DMS114 treated with DMSO at 0.1 percent for 48 hours (cell line): ENCODE measurements around the gene TESK2.

Source experiments
- DNase-seq: peaks from one replicate; lab custom pipeline; 2025; ENCODE audit not compliant: unreplicated experiment; lab: John Stamatoyannopoulos, UW

The TESK2 gene

DNA sequence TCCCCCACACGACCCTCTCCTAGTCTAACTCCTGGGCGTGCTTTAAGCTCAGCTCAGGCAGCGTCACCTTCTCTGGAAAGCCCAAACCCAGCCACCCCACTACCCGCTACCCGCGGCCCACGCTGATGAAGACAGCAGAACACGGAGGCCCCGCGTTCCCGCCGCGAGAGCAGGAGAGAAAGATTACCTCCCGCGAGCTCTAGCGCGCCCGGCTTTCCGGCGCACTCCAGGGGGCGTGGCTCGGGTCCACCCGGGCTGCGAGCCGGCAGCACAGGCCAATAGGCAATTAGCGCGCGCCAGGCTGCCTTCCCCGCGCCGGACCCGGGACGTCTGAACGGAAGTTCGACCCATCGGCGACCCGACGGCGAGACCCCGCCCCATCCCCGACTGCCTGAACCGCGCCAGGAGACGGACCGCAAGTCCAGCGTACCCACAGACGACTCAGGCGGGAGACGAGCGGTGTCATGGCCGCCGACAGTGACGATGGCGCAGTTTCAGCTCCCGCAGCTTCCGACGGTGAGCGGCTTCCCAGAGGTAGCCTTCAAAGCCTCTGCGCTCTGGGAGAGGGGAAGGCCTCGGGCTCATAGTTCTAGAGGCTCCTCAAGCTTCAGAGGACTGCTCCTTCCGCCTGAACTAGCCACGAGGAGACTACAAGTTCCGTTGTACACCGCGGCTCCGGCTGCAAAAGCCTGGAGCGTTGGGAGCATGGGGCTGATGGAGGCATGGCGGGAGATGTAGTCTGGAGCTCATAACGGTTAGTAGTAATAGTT, 151.0 kb downstream of the TESK2 start, which contains the start of the genes MUTYH and TOE1:
Gene MUTYH, minus strand, starts transcription at position 652 of the 770 bp plus-strand sequence. CDS start 5,935 bp downstream, outside the sequence.
Gene TOE1, plus strand, starts transcription at position 382 of the 770 bp plus-strand sequence. Its CDS starts 83 bp downstream, at position 465.
- DNase-seq = peak; percentile 87

DNA sequence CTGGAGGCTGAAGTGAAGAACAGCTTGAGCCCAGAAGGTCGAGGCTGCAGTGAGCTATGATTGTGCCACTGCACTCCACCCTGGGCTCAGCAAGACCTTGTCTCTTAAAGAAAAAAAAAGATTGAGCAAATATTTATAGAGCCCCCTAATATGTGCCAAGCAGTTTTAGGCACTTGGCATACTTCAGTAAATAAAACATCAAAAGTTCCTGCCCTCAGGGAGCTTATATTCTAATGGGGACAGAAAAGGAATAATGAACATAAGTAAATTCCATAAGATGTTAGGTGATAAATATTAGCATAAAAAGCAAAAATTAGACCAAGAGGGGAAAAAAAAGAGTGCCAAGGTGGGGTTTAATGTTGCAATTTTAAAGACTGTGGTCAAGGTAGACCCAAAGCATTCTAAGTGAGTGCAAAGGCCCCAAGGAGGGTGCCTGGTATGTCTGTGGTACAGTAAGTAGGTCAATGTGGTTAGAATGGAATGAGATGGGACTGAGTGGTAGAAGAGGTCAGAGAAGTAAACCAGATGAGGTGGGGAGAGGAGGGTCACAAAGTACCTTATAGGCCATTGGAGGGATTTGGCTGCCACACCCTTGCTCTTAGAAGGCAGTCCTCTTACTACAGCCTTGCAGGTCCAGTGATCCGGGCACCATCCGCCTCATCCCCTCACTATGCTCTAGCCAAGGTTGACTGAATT, 153.2 kb downstream of the TESK2 start:
- DNase-seq = no peak

DNA sequence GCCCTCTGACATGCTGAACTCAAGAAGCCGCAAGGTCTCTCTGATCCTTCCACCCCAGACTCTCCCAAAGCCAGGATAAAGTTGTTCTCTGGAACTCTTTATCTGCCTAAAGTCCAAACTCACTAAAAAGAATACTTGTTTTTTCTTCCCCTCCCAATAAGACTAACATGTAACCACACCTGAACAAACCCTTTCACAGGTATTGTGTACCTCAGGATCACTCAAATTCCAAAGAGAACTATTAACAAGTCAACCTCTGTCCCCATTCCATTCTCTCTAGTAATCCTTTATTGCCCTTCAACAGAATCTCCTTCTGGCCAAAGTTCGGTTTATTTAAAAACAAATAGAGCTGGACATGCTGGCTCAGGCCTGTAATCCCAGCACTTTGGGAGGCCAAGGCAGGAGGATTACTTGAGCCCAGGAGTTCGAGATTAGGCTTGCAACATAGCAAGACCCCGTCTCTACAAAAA, 155.1 kb downstream of the TESK2 start:
- DNase-seq = no peak

DNA sequence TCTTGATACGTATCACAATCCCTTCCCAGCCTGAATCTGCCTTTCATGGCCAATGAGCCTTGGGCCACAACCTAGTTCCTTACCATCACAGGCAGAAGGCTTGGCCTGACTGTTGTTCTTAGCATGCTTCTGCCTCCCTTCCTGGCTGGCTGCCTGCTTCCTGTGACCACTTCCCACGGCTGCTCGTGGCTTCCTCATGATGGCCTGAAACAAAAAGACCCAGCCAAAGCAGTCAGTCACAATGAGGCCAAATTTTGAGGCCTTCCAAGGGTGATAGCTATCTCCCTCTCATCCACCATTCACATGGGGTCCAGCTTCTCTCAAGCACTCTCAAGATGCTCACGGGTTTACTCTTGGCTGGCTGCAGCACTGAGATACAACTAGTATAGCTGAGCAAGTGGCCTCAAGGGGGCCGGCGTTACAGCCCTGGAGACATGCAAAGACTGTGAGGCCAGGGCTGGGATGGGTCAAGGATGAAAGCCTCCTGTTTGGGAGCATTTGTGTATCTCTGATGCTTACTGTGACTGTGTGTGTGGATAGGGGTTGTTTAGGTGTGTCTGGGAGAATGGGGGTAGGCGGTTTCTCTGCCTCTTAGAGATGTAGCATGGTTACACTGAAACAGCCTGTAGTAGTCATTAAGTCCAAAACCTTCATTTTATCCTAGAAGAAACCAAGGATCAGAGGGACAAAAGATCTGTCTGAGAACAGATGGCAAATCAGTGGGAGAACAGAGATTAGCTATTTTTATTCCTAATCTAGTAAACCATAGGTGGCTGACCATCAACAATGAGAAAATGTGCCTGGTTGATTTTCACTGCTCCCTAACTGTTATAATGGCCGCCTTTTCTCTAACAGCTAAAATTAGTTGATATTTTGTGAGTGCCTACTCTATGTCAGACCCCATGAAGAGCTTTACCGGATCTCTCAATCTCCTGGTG, 156.4 kb downstream of the TESK2 start:
- DNase-seq = no peak

DNA sequence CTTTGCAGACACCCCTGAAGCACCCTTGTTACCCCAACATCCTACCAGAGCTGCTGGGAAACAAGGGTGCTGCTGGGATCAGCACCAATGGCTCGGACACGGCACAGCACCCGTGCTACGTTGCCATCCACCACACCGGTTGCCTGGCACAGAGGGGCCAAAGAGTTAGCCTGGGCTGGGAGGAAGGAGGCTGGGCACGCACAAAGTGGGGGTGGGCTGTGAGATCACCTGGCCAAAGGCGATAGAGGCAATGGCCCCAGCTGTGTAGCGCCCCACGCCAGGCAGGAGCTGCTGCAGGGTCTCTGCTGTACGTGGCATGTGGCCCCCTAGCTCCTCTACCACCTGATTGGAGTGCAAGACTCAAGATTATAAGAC, 158.6 kb downstream of the TESK2 start:
- DNase-seq = no peak

DNA sequence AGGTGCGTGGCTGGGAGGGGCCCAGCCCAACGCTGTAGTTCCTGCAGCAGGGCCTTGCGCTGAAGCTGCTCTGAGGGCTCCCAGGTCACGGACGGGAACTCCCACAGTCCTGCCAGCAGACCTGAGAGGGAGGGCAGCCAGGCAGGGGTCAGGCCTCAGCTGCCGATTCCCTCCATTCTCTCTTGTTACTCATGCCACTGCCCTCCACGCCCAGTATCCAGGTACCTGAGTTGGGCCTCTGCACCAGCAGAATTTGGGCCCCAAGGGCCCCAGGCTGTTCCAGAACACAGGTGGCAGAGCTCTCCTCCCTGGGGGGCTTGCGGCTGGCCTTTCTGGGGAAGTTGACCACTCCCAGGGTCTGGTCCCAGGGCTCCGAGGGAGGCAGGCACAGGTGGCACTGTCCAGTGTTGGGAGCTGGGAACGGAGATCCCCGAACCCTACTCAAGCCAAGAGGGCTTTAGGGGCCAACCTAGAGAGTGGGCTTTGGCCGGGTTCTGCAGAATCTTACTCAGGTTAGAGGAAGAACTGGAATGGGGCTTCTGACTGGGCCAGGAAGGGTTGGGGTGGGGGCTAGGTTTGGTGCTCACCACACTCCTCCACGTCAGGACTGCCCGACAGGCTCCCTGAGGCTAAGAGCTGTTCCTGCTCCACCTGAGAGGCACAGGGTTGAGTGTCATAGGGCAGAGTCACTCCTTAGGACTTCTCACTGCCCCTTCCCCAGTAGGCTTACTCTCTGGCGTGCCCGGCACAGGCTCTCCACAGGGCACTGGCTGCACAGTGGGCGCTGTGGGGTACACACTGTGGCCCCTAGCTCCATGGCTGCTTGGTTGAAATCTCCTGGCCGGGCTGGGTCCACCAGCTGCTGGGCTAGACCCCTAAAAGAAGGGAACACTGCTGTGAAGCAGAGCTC, 159.3 kb downstream of the TESK2 start:
- no peak for DNase-seq

DNA sequence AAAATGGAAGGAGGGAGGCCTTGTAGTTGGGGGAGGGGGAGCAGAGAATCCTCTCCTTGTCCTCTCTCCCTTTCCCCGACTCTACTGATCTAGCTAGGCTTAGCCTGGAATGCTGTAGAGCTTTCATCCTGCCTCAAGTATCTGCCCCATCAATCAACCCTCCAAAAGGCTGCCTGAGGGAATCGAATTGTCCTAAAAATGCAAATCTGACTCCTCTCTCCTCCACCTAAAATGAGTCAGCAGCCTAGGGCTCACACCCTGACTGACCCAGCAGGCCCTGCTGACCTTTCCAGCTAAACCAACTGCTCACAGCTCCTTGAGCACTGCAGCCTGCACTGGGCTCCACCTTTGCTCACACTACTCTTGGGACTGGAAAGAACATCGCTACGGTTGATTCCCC, 161.5 kb downstream of the TESK2 start:
- no peak for DNase-seq

DNA sequence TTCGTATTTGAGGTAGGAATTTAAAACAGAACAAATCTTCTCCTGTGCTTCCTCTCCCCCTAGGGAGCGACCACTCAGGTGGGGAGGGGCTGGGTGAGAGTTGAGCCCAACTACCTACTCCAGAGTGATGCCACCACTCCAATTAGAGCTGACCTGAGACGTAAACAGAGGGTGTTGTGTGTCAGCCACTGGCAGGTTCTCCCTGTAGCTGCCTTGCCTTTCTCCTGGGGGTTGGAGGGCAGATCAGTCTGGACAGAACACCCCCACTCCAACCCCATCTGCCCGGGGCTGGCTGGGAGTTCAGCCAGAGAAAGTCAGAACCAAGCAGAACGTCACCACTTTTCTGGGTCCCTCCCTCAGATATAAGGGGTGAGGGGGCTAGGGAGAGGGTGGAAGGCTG, 162.3 kb downstream of the TESK2 start:
- no peak for DNase-seq

DNA sequence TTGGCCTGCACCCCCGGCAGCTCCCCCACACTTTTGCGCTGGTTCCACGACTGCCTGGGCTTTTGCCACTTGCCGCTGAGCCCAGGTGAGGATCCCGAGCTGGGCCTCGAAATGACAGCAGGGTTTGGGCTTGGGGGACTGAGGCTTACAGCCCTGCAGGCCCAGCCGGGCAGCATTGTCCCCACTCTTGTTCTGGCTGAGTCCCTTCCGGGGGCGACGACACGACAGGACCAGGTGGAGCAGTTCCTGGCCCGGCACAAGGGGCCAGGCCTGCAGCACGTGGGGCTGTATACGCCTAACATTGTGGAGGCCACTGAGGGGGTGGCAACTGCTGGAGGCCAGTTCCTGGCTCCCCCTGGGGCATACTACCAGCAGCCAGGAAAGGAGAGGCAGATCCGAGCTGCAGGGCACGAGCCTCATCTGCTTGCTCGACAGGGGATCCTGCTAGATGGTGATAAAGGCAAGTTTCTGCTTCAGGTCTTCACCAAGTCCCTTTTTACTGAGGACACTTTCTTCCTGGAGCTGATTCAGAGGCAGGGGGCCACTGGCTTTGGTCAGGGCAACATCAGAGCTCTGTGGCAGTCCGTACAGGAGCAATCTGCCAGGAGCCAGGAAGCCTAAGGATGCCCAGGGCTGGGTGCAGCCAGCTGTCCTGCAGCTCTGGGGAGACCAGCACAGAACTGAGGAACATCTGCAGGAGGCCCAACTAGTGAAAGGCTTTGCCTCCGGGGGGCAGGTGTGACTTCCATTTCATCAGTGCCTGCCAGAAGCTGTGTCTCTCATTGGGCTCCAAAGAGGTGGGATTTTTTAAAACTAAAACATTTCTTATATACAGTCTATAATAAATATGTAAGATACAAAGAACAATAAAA, 163.1 kb downstream of the TESK2 start:
- no peak for DNase-seq

DNA sequence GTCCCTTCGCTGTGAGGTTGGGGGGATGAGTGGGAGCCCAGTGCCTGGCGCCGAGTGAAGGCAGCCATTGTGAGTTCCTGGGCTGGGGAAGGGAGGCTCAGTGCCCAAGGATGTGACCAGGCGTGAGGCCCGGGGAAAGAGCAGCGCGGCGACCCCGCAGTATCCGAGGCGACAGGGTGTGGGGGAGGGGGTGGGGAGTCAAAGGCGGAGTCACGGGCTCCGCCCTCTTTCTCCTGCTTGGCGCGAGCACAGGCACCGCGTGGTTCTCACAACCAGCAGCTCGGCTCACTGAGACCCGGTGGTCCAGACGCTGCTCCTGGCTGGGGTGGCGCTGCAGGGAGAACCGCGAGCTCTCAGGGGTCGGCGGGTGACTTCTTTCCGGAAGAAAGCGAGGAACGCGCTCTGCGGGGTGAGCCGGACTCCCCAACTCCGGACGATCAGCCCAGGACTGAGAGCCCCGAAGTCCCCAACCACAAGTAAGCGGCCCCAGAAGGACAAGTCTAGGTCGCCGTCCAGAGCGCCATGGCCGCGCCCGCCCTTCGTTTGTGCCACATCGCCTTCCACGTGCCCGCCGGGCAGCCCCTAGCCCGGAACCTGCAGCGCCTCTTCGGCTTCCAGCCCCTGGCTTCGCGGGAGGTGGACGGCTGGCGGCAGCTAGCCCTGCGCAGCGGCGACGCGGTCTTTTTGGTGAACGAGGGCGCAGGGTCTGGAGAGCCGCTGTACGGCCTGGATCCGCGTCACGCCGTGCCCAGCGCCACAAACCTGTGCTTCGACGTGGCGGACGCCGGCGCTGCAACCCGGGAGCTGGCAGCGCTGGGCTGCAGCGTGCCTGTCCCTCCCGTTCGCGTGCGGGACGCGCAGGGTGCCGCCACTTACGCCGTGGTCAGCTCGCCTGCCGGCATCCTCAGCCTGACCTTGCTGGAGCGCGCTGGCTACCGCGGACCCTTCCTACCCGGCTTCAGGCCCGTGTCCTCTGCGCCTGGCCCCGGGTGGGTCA, 164.0 kb downstream of the TESK2 start, which contains the start of gene HPDL:
Gene HPDL, plus strand, starts transcription at position 269 of the 997 bp plus-strand sequence. Its CDS starts 254 bp downstream, at position 523.
- peak; percentile 29 for DNase-seq

DNA sequence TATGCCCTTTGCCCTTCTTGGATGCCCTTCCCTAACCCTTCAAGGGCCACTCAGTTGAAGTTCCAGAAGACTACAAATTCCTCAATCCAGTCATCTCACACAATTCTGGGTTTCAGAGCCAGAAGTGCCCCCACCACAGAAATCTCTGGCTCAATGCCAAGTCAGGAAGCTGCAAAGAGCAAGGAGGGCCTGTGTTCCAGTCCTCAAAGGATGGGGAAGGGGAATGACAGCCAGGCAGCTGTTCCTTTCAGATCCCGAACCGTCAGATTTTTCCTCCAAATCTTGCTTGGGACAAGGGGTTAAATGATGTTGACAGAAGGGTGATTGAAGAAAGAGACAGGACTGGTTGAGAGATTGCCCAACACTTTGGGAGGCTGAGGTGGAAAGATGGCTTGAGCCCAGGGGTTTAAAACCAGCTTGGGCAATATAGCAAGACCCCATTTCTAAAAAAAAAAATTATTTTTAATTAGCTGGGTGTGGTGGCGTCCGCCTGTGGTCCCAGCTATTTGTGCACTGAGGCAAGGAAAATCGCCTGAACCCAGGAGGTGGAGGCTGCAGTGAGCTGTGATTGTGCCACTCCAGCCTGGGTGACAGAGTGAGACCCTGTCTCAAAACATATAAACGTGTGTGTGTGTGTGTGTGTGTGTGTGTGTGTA, 165.0 kb downstream of the TESK2 start:
- no peak for DNase-seq

DNA sequence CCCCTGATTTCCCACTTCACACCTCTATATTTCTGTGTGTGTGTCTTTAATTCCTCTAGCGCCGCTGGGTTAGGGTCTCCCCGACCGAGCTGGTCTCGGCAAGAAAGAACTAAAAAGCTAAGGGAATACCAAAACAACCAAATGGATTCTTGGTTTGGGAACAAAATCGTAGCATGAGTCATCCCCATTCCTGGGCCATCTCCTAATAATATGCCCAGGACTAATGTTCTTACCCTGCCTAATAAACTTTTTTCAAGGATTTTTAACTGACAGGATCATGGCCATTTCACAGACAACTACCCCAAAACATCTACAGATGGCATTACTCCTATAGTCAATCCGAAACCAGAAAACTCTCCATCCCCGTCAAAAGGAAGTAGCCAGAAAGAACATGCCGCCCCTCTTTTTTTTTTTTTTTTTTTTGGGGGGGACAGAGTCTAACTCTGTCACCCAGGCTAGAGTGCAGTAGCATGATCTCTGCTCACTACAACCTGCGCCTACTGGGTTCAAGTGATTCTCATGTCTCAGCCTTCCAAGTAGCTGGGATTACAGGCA, 168.4 kb downstream of the TESK2 start:
- no peak for DNase-seq

DNA sequence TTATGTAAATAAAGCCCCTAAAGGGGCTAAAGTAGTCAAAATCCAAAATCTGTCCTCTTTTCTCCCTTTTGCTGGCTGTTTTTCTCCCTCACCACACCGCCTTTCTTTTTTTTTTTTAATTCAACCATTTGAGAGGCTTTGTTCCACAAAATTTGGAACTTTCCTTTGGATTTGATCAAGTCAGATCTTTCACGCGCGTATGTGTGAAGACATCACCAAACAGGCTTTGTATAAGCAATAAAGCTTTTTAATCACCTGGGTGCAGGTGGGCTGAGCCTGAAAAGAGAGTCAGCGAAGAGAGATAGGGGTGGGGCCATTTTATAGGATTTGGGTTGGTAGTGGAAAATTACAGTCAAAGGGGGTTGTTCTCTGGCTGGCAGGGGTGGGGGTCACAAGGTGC, 169.5 kb downstream of the TESK2 start:
- DNase-seq = no peak

DNA sequence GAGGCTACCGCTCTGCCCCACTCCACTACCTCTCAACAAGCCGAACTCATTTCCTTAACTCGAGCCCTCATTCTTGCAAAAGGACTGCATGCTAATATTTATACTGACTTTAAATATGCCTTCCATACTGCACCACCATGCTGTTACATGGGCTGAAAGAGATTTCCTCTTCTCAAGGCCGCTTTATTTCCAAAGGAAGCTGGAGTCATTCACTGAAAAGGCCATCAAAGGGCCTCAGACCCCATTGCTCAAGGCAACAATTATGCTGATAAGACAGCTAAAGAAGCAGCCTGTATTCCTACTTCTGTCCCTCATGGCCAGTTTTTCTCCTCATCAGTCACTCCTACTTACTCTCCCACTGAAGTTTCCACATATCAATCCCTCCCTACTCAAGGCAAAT, 171.2 kb downstream of the TESK2 start:
- DNase-seq = no peak

DNA sequence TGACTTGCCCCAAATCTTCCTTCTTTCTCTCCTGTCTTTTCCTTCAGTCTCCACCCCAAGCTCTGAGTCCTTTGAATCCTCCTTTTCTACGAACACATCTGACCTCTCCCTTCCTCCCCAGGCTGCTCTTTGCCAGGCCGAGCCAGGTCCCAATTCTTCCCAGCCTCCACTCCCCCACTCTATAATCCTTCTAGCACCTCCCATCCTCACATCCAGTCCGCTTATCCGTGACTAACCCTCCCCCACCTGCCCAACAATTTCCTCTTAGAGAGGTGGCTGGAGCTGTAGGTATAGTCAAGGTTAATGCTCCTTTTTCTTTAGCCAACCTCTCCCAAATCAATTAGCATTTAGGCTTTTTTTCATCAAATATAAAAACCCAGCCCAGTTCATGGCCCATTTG, 173.8 kb downstream of the TESK2 start:
- DNase-seq = no peak

DNA sequence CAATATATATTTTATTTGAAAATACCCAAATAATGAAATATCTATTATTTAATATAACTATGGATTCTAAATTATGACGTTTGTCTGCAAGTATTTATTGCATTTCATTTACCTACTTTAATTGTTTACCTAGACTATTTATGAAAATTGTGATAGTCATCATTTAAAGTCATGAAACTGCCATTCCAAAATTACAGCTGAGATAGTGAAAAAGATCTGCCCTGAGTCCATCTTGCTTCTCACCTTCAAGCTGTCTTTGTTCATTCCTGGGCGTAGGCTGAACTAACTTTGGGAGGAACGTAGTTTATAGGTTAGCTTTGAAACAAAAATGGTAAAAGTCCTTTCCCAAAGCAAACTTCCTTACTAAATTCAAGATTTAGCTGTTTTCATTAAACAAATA, 176.7 kb downstream of the TESK2 start:
- no peak for DNase-seq

DNA sequence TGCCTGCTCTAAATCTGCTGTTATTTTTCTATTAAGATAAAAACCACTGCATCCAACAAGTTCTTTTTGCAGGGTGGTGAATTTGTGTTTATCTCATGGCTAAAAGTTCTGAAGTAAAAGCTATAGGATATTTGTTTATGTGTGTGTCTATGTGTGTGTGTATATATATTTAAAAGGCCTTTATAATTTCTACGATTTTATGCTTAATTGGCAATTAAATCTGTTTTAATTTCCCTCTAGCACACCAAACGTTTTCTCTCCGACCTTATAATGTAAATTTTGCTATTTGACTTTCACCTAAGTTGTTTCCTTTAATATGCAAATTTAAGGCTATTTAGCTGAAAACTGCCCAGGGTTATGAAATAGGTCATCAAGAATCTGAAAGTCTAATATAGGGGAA, 184.1 kb downstream of the TESK2 start:
- DNase-seq = no peak
